K562 (cell line): ENCODE measurements around the gene FCHSD1. TPM values are rescaled to one million over a fixed set of nuclear protein-coding genes. Genes with fewer than 3 reads are reported as not detected.
A peak's percentile ranks its signal among the peaks of the same experiment; 100 is the strongest.

Experiments used
- BCL6 ChIP-seq: fragments of 250-450 bp; sonication (Bioruptor Pico); IDR thresholded peaks from 2 replicates; pipeline ENCODE4 v1.4.0; 2020
- E4F1 ChIP-seq: fragments of 250-450 bp; sonication (Bioruptor Pico); IDR thresholded peaks from 2 replicates; pipeline ENCODE4 v1.5.0; 2021; ENCODE audit warnings: mild to moderate bottlenecking, borderline replicate concordance
- EGR1 ChIP-seq: fragments of 450-650 bp; conservative IDR thresholded peaks from 2 replicates; pipeline ENCODE4 v1.6.1; 2017; ENCODE audit warnings: mild to moderate bottlenecking
- HDAC3 ChIP-seq: fragments of 450-650 bp; IDR thresholded peaks from 2 replicates; pipeline ENCODE4 v1.6.1; 2018; ENCODE audit warnings: borderline replicate concordance, mild to moderate bottlenecking, moderate library complexity; ENCODE audit not compliant: partially characterized antibody
- JUN ChIP-seq, 2 experiments: sonication (generic) in 1 of 2; formaldehyde crosslinking in 1 of 2; IDR thresholded peaks; 2 replicates each; pipeline versions ENCODE4 v1.6.1 to v1.8.0; 2012 to 2022; ENCODE audit warnings: borderline replicate concordance in 2 of 2, mild to moderate bottlenecking in 2 of 2, improper control_type of control experiment in 1 of 2, low read depth in 1 of 2, low read length in 1 of 2, missing genetic modification reagents in 1 of 2
- NFRKB ChIP-seq: fragments of 450-650 bp; IDR thresholded peaks from 2 replicates; pipeline ENCODE4 v1.6.1; 2016; ENCODE audit warnings: low read depth
- PRDM10 ChIP-seq: fragments of 450-650 bp; IDR thresholded peaks from 2 replicates; pipeline ENCODE4 v1.6.1; 2018; ENCODE audit not compliant: partially characterized antibody
- PTBP1 ChIP-seq: fragments of 200-400 bp; formaldehyde crosslinking; IDR thresholded peaks from 2 replicates; pipeline ENCODE4 v1.6.1; 2017; ENCODE audit warnings: low read depth, low read length
- RBM39 ChIP-seq: fragments of 200-400 bp; formaldehyde crosslinking; optimal IDR thresholded peaks from 2 replicates; pipeline ENCODE3; 2018; ENCODE audit warnings: low read depth, low read length
- ZBTB40 ChIP-seq, 2 experiments: fragments of 450-650 bp in 1 of 2; sonication (generic) in 1 of 2; formaldehyde crosslinking in 1 of 2; IDR thresholded peaks; 2 replicates each; pipeline versions ENCODE4 v1.7.1 to v1.9.0; 2016 to 2022; ENCODE audit warnings: inconsistent platforms in 1 of 2, mild to moderate bottlenecking in 1 of 2, missing genetic modification reagents in 1 of 2
- ZNF324 ChIP-seq: fragments of 250-450 bp; sonication (Bioruptor Pico); IDR thresholded peaks from 2 replicates; pipeline ENCODE4 v1.4.0; 2020; ENCODE audit warnings: mild to moderate bottlenecking
- polyA plus RNA-seq, 8 experiments: library from polyadenylated mRNA; depleted of rRNA in 4 of 8; stranded (reverse) in 5 of 8; unstranded in 3 of 8; fragments of >200 nt; fragmentation: Nextera tagmentation in 2 of 8; fragmentation: Illumina TruSeq in 1 of 8; extraction: Ambion mirVana in 2 of 8; extraction: Trizol in 1 of 8; gene quantifications; 2 replicates each; pipeline versions ENCODE4 v1.2.1 to v1.2.3, GENCODE V29; 2011 to 2014; ENCODE audit warnings: inconsistent platforms in 1 of 8, missing spikeins in 1 of 8
- total RNA-seq, 7 experiments: library from RNA; depleted of rRNA in 6 of 7; stranded (reverse); fragments of >200 nt in 6 of 7; fragmentation: Illumina TruSeq in 2 of 7; extraction: Trizol in 2 of 7; gene quantifications; 2 replicates each; pipeline versions ENCODE4 v1.2.1 to v1.2.3, GENCODE V29; 2011 to 2021; ENCODE audit warnings: low replicate concordance in 1 of 7

FCHSD1 gene
- total and polyA plus RNA-seq, 9 of the 15 experiments (the other 6 are each of a cell fraction or from before 2014, with no cell fraction given): 0.35 to 37.5 (median 13.6) TPM

- TF ChIP-seq ZBTB40 (IDR thresholded peaks at IDR 0.05) (peak; percentile 87), ZBTB40 (CRISPR knock-in tag; IDR thresholded peaks at IDR 0.05) (no peak), BCL6 (CRISPR knock-in tag) (no peak), EGR1 (peak; percentile 49), E4F1 (CRISPR knock-in tag) (no peak), JUN (IDR thresholded peaks at IDR 0.05; ENCODE audit: borderline replicate concordance, low read depth, low read length) (peak; percentile 49; the same call in 1 of the 2 replicates), JUN (CRISPR knock-in tag; IDR thresholded peaks at IDR 0.05; ENCODE audit: borderline replicate concordance) (no peak), HDAC3 (no peak), PTBP1 (no peak), PRDM10 (peak; percentile 76), NFRKB (peak; percentile 76), ZNF324 (CRISPR knock-in tag) (no peak), RBM39 (no peak)
Measured at GRCh38 chr5:141618030-141618803, 33.0 kb downstream of the FCHSD1 start (continued).
